Brain microvascular endothelial cell (primary cell): Measurements from ENCODE around the gene KAZN.

Experiments used
- DNase-seq: peaks from one replicate; pipeline ENCODE4 v3.0.0-alpha.2; 2020
- H3K27ac ChIP-seq: fragments of 250-450 bp; sonication (Bioruptor Pico); 2 replicates; pipeline ENCODE4 v1.5.1; 2020; ENCODE audit warnings: mild to moderate bottlenecking, moderate library complexity
- H3K27me3 ChIP-seq: fragments of 250-450 bp; sonication (Bioruptor Pico); replicated peaks from 2 replicates; pipeline ENCODE4 v1.5.1; 2020; ENCODE audit warnings: mild to moderate bottlenecking
- H3K36me3 ChIP-seq: fragments of 250-450 bp; sonication (Bioruptor Pico); replicated peaks from 2 replicates; pipeline ENCODE4 v1.5.1; 2020; ENCODE audit warnings: mild to moderate bottlenecking
- H3K4me3 ChIP-seq: 2 replicates; pipeline ENCODE4 v1.5.1; 2011; ENCODE audit warnings: low read depth, mild to moderate bottlenecking, control low read depth, low read length, moderate library complexity
- CTCF ChIP-seq: IDR thresholded peaks from 2 replicates; pipeline ENCODE4 v1.5.1; 2011; ENCODE audit warnings: low read depth, mild to moderate bottlenecking, moderate library complexity, low read length, control low read depth, inconsistent platforms; ENCODE audit errors: missing control alignments
- in situ Hi-C: cut with HindIII; loops from 2 replicates; pipeline ENCODE4 v1.10.0; 2017; ENCODE audit warnings: low sequenced_read_pairs, low pct_ligation_motif_present

The KAZN gene

GRCh38 chr1:14872762-14873161, 274.3 kb downstream of the KAZN start:
- in situ Hi-C loops, result no loop called here
- no peak for DNase-seq
- H3K27me3 ChIP-seq, result no peaks in the 10 kb centered on the region
- H3K4me3 ChIP-seq, result no peak overlapping the region
- H3K27ac ChIP-seq, result no peak overlapping the region
- H3K36me3 ChIP-seq, result no peaks in the 10 kb centered on the region
- TF ChIP-seq CTCF, result no peak

GRCh38 chr1:14873677-14874076, 275.2 kb downstream of the KAZN start:
- no peak for DNase-seq
- no peak for TF ChIP-seq CTCF
- Histone ChIP-seq H3K27me3 (no peaks in the 10 kb centered on the region), H3K4me3 (no peak overlapping the region), H3K36me3 (no peaks in the 10 kb centered on the region), H3K27ac (no peak overlapping the region)
- in situ Hi-C loops, result no loop called here

- no peak overlapping the region for H3K4me3 ChIP-seq
- in situ Hi-C loops, result no loop called here
- no peaks in the 10 kb centered on the region for H3K36me3 ChIP-seq
- H3K27me3 ChIP-seq, result no peaks in the 10 kb centered on the region
- no peak for DNase-seq
- no peak overlapping the region for H3K27ac ChIP-seq
- TF ChIP-seq CTCF, result no peak
Observed at GRCh38 chr1:14875524-14876509, 277.3 kb downstream of the KAZN start.

GRCh38 chr1:14876747-14877146, 278.3 kb downstream of the KAZN start:
- TF ChIP-seq CTCF, result no peak
- in situ Hi-C loops, result no loop called here
- no peak overlapping the region for H3K4me3 ChIP-seq
- no peaks in the 10 kb centered on the region for H3K27me3 ChIP-seq
- no peak for DNase-seq
- no peak overlapping the region for H3K27ac ChIP-seq
- H3K36me3 ChIP-seq, result no peaks in the 10 kb centered on the region

GRCh38 chr1:14877224-14877623, 278.7 kb downstream of the KAZN start:
- in situ Hi-C loops, result no loop called here
- no peak overlapping the region for H3K27ac ChIP-seq

More at GRCh38 chr1:14877224-14877623, 278.7 kb downstream of the KAZN start:
- H3K27me3 ChIP-seq, result no peaks in the 10 kb centered on the region
- no peak for DNase-seq
- no peaks in the 10 kb centered on the region for H3K36me3 ChIP-seq
- H3K4me3 ChIP-seq, result no peak overlapping the region
- TF ChIP-seq CTCF, result no peak
